ENCODE results near the gene TAB2.

- TF ChIP-seq POLR2AphosphoS5 (IDR thresholded peaks at IDR 0.05) (no peak), CTCF (IDR thresholded peaks at IDR 0.05) (no peak), POLR2A (IDR thresholded peaks at IDR 0.05) (no peak)
Measured at GRCh38 chr6:149328083-149328482, 10.6 kb downstream of the TAB2 start.
